COLO829 (cell line): ENCODE data around the gene ZNF839.
"Not testable (repeated sequence)": the region's sequence is repeated elsewhere in the genome, so short reads cannot be mapped to it uniquely, and the experiment has no call there.

Experiments
- DNase-seq: peaks from one replicate; pipeline ENCODE4 v3.0.0; 2012; ENCODE audit warnings: low spot score

ZNF839 gene

GRCh38 chr14:102319351-102320032 lies at the start of gene ZNF839:
TSS of gene ZNF839 (plus strand) at chr14:102319746. CDS start at chr14:102319766, 20 bp downstream.
- peak; percentile 87 for DNase-seq

GRCh38 chr14:102272392-102272791 lies 47.2 kb upstream of the ZNF839 start:
- DNase-seq = no peak

GRCh38 chr14:102275866-102276265 lies 43.7 kb upstream of the ZNF839 start:
- DNase-seq = no peak

GRCh38 chr14:102277874-102278630 lies 41.5 kb upstream of the ZNF839 start:
- no peak for DNase-seq

- DNase-seq = no peak
Observed at GRCh38 chr14:102278631-102278935, 41.0 kb upstream of the ZNF839 start.

GRCh38 chr14:102279282-102279681 lies 40.3 kb upstream of the ZNF839 start:
- DNase-seq = no peak

- peak; percentile 20 for DNase-seq
Observed at GRCh38 chr14:102279688-102280348, 39.7 kb upstream of the ZNF839 start.

GRCh38 chr14:102280376-102280962 lies 39.1 kb upstream of the ZNF839 start:
- DNase-seq = no peak

- no peak for DNase-seq
Observed at GRCh38 chr14:102282751-102283465, 36.6 kb upstream of the ZNF839 start.

- no peak for DNase-seq
Observed at GRCh38 chr14:102283631-102284129, 35.9 kb upstream of the ZNF839 start.

- no peak for DNase-seq
Observed at GRCh38 chr14:102285106-102285505, 34.4 kb upstream of the ZNF839 start.

- no peak for DNase-seq
Observed at GRCh38 chr14:102288139-102288538, 31.4 kb upstream of the ZNF839 start.

GRCh38 chr14:102292441-102292840 lies 27.1 kb upstream of the ZNF839 start:
- no peak for DNase-seq

- DNase-seq = no peak
Observed at GRCh38 chr14:102293781-102294180, 25.8 kb upstream of the ZNF839 start.

- no peak for DNase-seq
Observed at GRCh38 chr14:102295270-102295669, 24.3 kb upstream of the ZNF839 start.

- no peak for DNase-seq
Observed at GRCh38 chr14:102297436-102298170, 21.9 kb upstream of the ZNF839 start.

- not testable (repeated sequence) for DNase-seq
Observed at GRCh38 chr14:102298303-102299070, 21.1 kb upstream of the ZNF839 start.

GRCh38 chr14:102303664-102304063 lies 15.9 kb upstream of the ZNF839 start:
- DNase-seq = no peak

- peak; percentile 98 for DNase-seq
Observed at GRCh38 chr14:102304611-102305506, 14.7 kb upstream of the ZNF839 start, which contains the start of gene MOK. TSS of gene MOK (minus strand) at chr14:102305164. CDS start at chr14:102304968, 196 bp downstream.
